GM12873 (cell line): Measurements from ENCODE around the gene ENHO.

ENCODE experiments used
- CTCF ChIP-seq: IDR thresholded peaks from 2 replicates; pipeline ENCODE4 v1.5.1; 2012; ENCODE audit warnings: low read depth, mild to moderate bottlenecking, moderate library complexity, low read length, control low read depth; ENCODE audit not compliant: insufficient read depth; ENCODE audit errors: missing control alignments

The ENHO gene

GRCh38 chr9:34496149-34496712 lies 26.6 kb downstream of the ENHO start:
- no peak for TF ChIP-seq CTCF

- no peak for TF ChIP-seq CTCF
Measured at GRCh38 chr9:34493972-34494535, 28.7 kb downstream of the ENHO start.

GRCh38 chr9:34492051-34492450 lies 30.7 kb downstream of the ENHO start:
- no peak for TF ChIP-seq CTCF

- no peak for TF ChIP-seq CTCF
Measured at GRCh38 chr9:34491596-34491995, 31.2 kb downstream of the ENHO start.

- no peak for TF ChIP-seq CTCF
Measured at GRCh38 chr9:34490760-34491159, 32.0 kb downstream of the ENHO start.

GRCh38 chr9:34490360-34490759 lies 32.4 kb downstream of the ENHO start:
- no peak for TF ChIP-seq CTCF

GRCh38 chr9:34486572-34486971 lies 36.2 kb downstream of the ENHO start:
- no peak for TF ChIP-seq CTCF
